ENCODE data around the gene SLC13A4. TPM values are rescaled to one million over a fixed set of nuclear protein-coding genes. Genes with fewer than 3 reads are reported as not detected.

SLC13A4 gene
- total RNA-seq, 1 donor from 2014 or later = 0.07 TPM

DNA sequence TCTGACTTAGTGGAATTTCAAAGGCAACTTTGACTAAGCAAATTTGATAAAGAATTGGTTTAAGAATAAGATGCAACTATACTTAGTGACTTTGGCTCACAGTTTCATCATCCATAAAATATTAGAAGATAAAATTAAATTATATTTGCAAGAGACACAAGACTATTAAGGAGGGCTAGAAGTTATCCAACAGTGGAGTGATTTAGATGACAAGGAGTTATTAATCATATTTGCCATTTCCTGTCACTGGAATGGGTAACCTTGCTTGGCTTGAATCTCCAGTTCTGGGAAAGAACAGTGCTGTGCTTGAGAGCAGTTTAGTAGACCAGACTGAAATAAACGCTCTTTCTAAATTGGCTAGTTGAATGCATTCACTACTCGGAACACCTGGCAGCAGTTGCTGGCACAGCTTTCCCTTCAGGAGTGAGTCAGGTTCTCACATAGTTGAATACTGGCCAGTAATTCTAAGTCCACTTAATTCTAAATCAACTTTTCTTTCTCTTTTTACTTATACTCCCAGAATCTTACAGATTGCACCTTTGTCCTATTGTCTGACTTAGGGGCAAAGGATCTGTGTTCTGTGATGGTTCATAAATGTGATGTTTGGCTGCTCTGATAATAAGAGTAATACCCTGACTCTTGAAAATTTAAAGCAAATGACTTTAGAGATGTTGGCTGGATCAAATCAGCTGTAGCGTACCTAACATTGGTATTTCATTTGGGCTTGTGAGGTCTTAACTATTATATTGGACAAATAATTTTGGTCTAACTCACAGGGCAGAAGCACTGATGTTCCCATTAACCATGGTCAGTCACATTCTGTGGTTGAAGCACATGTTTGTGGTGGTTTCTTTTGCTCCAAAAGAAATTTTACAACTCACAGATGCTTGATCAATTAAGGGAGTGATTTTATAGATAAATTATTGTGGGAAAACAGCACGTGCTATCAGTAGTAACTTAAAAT is 49.1 kb downstream of the SLC13A4 start:
- Histone ChIP-seq H3K4me1 (ENCODE audit: insufficient read depth, low read length) (peaks cover 28% of the 10 kb centered on the region), H3K9ac (ENCODE audit: low read length) (peak overlapping the region; percentile 57), H3K79me2 (ENCODE audit: insufficient read depth, low read length) (peaks cover 31% of the 10 kb centered on the region), H4K20me1 (ENCODE audit: insufficient read depth, low read length) (peaks cover 5% of the 10 kb centered on the region), H3K36me3 (ENCODE audit: insufficient read depth, low read length) (peaks cover 3% of the 10 kb centered on the region), H2AFZ (ENCODE audit: low read depth, low read length) (no peak overlapping the region), H3K9me3 (ENCODE audit: insufficient read depth, low read depth, low read length) (no peaks in the 10 kb centered on the region), H3K4me2 (ENCODE audit: low read length) (peak overlapping the region; percentile 65), H3K4me3 (ENCODE audit: insufficient read depth, low read depth, low read length) (no peak overlapping the region), H3K27me3 (ENCODE audit: insufficient read depth, low read length) (no peaks in the 10 kb centered on the region), H3K27ac (ENCODE audit: low read depth, low read length) (peak overlapping the region; percentile 76)
- Mint-ChIP-seq H3K4me1 (ENCODE audit: low read depth, unreplicated experiment) (peaks cover 34% of the 10 kb centered on the region), H3K4me3 (ENCODE audit: unreplicated experiment) (no peak overlapping the region), H3K27ac (ENCODE audit: unreplicated experiment) (no peak overlapping the region), H3K9me3 (ENCODE audit: unreplicated experiment) (no peaks in the 10 kb centered on the region), H3K36me3 (ENCODE audit: low read depth, unreplicated experiment) (peaks cover 6% of the 10 kb centered on the region), H3K27me3 (ENCODE audit: low read depth, unreplicated experiment) (no peaks in the 10 kb centered on the region)
- FAIRE-seq (no peak), DNase-seq (ENCODE audit: low read depth) (peak; percentile 93)
- TF ChIP-seq EZH2 (IDR thresholded peaks at IDR 0.05; ENCODE audit: insufficient read depth, low read length) = no peak
- TF ChIP-seq, protein P1, sequence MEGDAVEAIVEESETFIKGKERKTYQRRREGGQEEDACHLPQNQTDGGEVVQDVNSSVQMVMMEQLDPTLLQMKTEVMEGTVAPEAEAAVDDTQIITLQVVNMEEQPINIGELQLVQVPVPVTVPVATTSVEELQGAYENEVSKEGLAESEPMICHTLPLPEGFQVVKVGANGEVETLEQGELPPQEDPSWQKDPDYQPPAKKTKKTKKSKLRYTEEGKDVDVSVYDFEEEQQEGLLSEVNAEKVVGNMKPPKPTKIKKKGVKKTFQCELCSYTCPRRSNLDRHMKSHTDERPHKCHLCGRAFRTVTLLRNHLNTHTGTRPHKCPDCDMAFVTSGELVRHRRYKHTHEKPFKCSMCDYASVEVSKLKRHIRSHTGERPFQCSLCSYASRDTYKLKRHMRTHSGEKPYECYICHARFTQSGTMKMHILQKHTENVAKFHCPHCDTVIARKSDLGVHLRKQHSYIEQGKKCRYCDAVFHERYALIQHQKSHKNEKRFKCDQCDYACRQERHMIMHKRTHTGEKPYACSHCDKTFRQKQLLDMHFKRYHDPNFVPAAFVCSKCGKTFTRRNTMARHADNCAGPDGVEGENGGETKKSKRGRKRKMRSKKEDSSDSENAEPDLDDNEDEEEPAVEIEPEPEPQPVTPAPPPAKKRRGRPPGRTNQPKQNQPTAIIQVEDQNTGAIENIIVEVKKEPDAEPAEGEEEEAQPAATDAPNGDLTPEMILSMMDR (IDR thresholded peaks at IDR 0.05; ENCODE audit: insufficient read depth, low read depth, low read length) = no peak

GRCh38 chr7:135673360-135673706 is 54.7 kb downstream of the SLC13A4 start:
- Mint-ChIP-seq H3K4me1 (ENCODE audit: low read depth, unreplicated experiment) (peaks cover 39% of the 10 kb centered on the region), H3K9me3 (ENCODE audit: unreplicated experiment) (no peaks in the 10 kb centered on the region), H3K27me3 (ENCODE audit: low read depth, unreplicated experiment) (no peaks in the 10 kb centered on the region), H3K4me3 (ENCODE audit: unreplicated experiment) (no peak overlapping the region), H3K27ac (ENCODE audit: unreplicated experiment) (no peak overlapping the region), H3K36me3 (ENCODE audit: low read depth, unreplicated experiment) (peaks cover 3% of the 10 kb centered on the region)
- H3K4me2 ChIP-seq (ENCODE audit: low read length) = peak overlapping the region; percentile 68
- TF ChIP-seq, protein P1 (IDR thresholded peaks at IDR 0.05; ENCODE audit: insufficient read depth, low read depth, low read length) = no peak
- TF ChIP-seq EZH2 (IDR thresholded peaks at IDR 0.05; ENCODE audit: insufficient read depth, low read length) = no peak
- peak overlapping the region; percentile 75 for H3K27ac ChIP-seq (ENCODE audit: low read depth, low read length)
- H3K27me3 ChIP-seq (ENCODE audit: insufficient read depth, low read length) = no peaks in the 10 kb centered on the region
- DNase-seq (ENCODE audit: low read depth) (peak; percentile 91), FAIRE-seq (no peak)
- peaks cover 34% of the 10 kb centered on the region for H3K4me1 ChIP-seq (ENCODE audit: insufficient read depth, low read length)
- H4K20me1 ChIP-seq (ENCODE audit: insufficient read depth, low read length) = peaks cover 14% of the 10 kb centered on the region
- H2AFZ ChIP-seq (ENCODE audit: low read depth, low read length) = no peak overlapping the region
- no peak overlapping the region for H3K4me3 ChIP-seq (ENCODE audit: insufficient read depth, low read depth, low read length)
- H3K9ac ChIP-seq (ENCODE audit: low read length) = peak overlapping the region; percentile 57
- H3K36me3 ChIP-seq (ENCODE audit: insufficient read depth, low read length) = peaks cover 3% of the 10 kb centered on the region
- H3K79me2 ChIP-seq (ENCODE audit: insufficient read depth, low read length) = peaks cover 74% of the 10 kb centered on the region
- no peaks in the 10 kb centered on the region for H3K9me3 ChIP-seq (ENCODE audit: insufficient read depth, low read depth, low read length)

Data from astrocyte (in vitro differentiated cells and primary cell).